SK-N-SH (cell line): ENCODE data around the gene PARS2. TPM values are rescaled to one million over a fixed set of nuclear protein-coding genes. Genes with fewer than 3 reads are reported as not detected.

Experiments used
- CTCF ChIA-PET: fragments of 300-600, 350-600 bp; formaldehyde crosslinking; extraction: SDS; loops from one replicate; lab custom pipeline; 2021; lab: Yijun Ruan, JAX
- POLR2A ChIA-PET: fragments of 350-600 bp; sonication (Branson Sonifier 250); formaldehyde crosslinking; extraction: SDS; loops from one replicate; lab custom pipeline; 2020; ENCODE audit warnings: antibody characterized with exemption, inconsistent platforms; lab: Yijun Ruan, JAX
- DNase-seq: peaks from one replicate; pipeline ENCODE4 v3.0.0; 2012
- H2AFZ ChIP-seq: fragments of 200-600 bp; sonication (generic); 2 replicates; pipeline ENCODE4 v1.8.1; 2016; ENCODE audit warnings: antibody characterized with exemption, mild to moderate bottlenecking, low read depth
- H3F3A ChIP-seq: fragments of 200-600 bp; sonication (generic); replicated peaks from 2 replicates; pipeline ENCODE3; 2016; ENCODE audit warnings: antibody characterized with exemption, mild to moderate bottlenecking; ENCODE audit not compliant: insufficient read depth
- H3K27ac ChIP-seq, 2 experiments: fragments of 200-500 bp in 1 of 2; fragments of 200-600 bp in 1 of 2; sonication (Bioruptor generic) in 1 of 2; sonication (generic), shearing (Covaris generic) in 1 of 2; 2 replicates each; pipeline versions ENCODE4 v1.5.1 to v1.6.1; 2014 to 2016; ENCODE audit warnings: low read depth in 2 of 2, inconsistent platforms in 1 of 2, low read length in 1 of 2, mild to moderate bottlenecking in 1 of 2, mixed read lengths in 1 of 2
- H3K27me3 ChIP-seq: fragments of 200-600 bp; sonication (generic), shearing (Covaris generic); 2 replicates; pipeline ENCODE4 v1.6.1; 2016; ENCODE audit warnings: mixed run types; ENCODE audit not compliant: insufficient read depth
- H3K36me3 ChIP-seq, 2 experiments: fragments of 200-500 bp in 1 of 2; fragments of 200-600 bp in 1 of 2; sonication (Bioruptor generic) in 1 of 2; sonication (generic) in 1 of 2; replicated peaks in 1 of 2; 2 replicates each; pipeline versions ENCODE3 to v1.5.1; 2014 to 2016; ENCODE audit warnings: low read length in 1 of 2, mild to moderate bottlenecking in 1 of 2; ENCODE audit not compliant: insufficient read depth in 2 of 2, control insufficient read depth in 1 of 2
- H3K4me1 ChIP-seq, 2 experiments: fragments of 200-500 bp in 1 of 2; fragments of 200-600 bp in 1 of 2; sonication (Bioruptor generic) in 1 of 2; sonication (generic), shearing (Covaris generic) in 1 of 2; 2 replicates each; pipeline versions ENCODE4 v1.5.1 to v1.6.1; 2014 to 2016; ENCODE audit warnings: low read depth in 1 of 2, low read length in 1 of 2, mixed run types in 1 of 2; ENCODE audit not compliant: insufficient read depth in 2 of 2, control insufficient read depth in 1 of 2
- H3K4me2 ChIP-seq: fragments of 200-600 bp; sonication (generic), shearing (Covaris generic); 2 replicates; pipeline ENCODE4 v1.6.1; 2017; ENCODE audit warnings: mixed run types
- H3K4me3 ChIP-seq, 2 experiments: fragments of 200-500 bp in 1 of 2; fragments of 200-600 bp in 1 of 2; sonication (Bioruptor generic) in 1 of 2; sonication (generic), shearing (Covaris generic) in 1 of 2; 2 replicates each; pipeline versions ENCODE4 v1.5.1 to v1.8.1; 2014 to 2016; ENCODE audit warnings: low read depth in 2 of 2, inconsistent platforms in 1 of 2, low read length in 1 of 2, mild to moderate bottlenecking in 1 of 2, mixed read lengths in 1 of 2, moderate library complexity in 1 of 2
- H3K79me2 ChIP-seq: fragments of 200-600 bp; sonication (generic); 2 replicates; pipeline ENCODE4 v1.8.1; 2017; ENCODE audit warnings: mild to moderate bottlenecking; ENCODE audit not compliant: insufficient read depth
- H3K9ac ChIP-seq: fragments of 200-600 bp; sonication (generic); 2 replicates; pipeline ENCODE4 v1.6.1; 2017; ENCODE audit warnings: mixed run types
- H3K9me2 ChIP-seq: fragments of 200-600 bp; sonication (generic); 2 replicates; pipeline ENCODE4 v1.6.1; 2017; ENCODE audit warnings: mixed run types
- H3K9me3 ChIP-seq: fragments of 200-600 bp; sonication (generic); 2 replicates; pipeline ENCODE4 v1.6.1; 2017; ENCODE audit warnings: mixed run types, mild to moderate bottlenecking, moderate library complexity
- H4K20me1 ChIP-seq: fragments of 200-600 bp; sonication (generic); 2 replicates; pipeline ENCODE4 v1.6.1; 2017; ENCODE audit warnings: mild to moderate bottlenecking, mixed run types; ENCODE audit not compliant: insufficient read depth
- CHD2 ChIP-seq: fragments of 150-350 bp; IDR thresholded peaks from 2 replicates; pipeline ENCODE4 v1.6.1; 2018; ENCODE audit warnings: low read length; ENCODE audit not compliant: partially characterized antibody
- ELF1 ChIP-seq: IDR thresholded peaks from 2 replicates; pipeline ENCODE4 v1.4.0; 2012
- EZH2phosphoT487 ChIP-seq: fragments of 200-600 bp; sonication (generic); IDR thresholded peaks from 2 replicates; pipeline ENCODE4 v1.6.1; 2017; ENCODE audit warnings: low read depth, mixed run types, mild to moderate bottlenecking, antibody characterized with exemption, moderate library complexity, borderline replicate concordance
- FOSL2 ChIP-seq: IDR thresholded peaks from 2 replicates; pipeline ENCODE4 v1.4.0; 2012; ENCODE audit warnings: low read depth, mild to moderate bottlenecking, moderate library complexity, borderline replicate concordance
- GABPA ChIP-seq: IDR thresholded peaks from 2 replicates; pipeline ENCODE4 v1.4.0; 2012; ENCODE audit warnings: low read depth, mild to moderate bottlenecking
- GATA2 ChIP-seq: sonication (generic); formaldehyde crosslinking; IDR thresholded peaks from 2 replicates; pipeline ENCODE4 v1.5.0; 2020; ENCODE audit warnings: mild to moderate bottlenecking, missing genetic modification reagents
- IRF3 ChIP-seq: fragments of 150-350 bp; IDR thresholded peaks from 2 replicates; pipeline ENCODE4 v1.6.1; 2016; ENCODE audit warnings: mild to moderate bottlenecking, low read depth, low read length
- JUND ChIP-seq: IDR thresholded peaks from 2 replicates; pipeline ENCODE4 v1.4.0; 2012
- MAX ChIP-seq: IDR thresholded peaks from 2 replicates; pipeline ENCODE4 v1.4.0; 2012; ENCODE audit warnings: low read depth
- MEF2A ChIP-seq: IDR thresholded peaks from 2 replicates; pipeline ENCODE4 v1.4.0; 2012; ENCODE audit warnings: low read depth, borderline replicate concordance
- MXI1 ChIP-seq: IDR thresholded peaks from 2 replicates; pipeline ENCODE4 v1.6.1; 2012; ENCODE audit warnings: mild to moderate bottlenecking, low read depth, low read length, improper control_type of control experiment
- NRF1 ChIP-seq: IDR thresholded peaks from 2 replicates; pipeline ENCODE4 v1.6.1; 2012; ENCODE audit warnings: low read depth, mild to moderate bottlenecking, low read length
- PBX3 ChIP-seq: IDR thresholded peaks from 2 replicates; pipeline ENCODE4; 2012
- RAD21 ChIP-seq: IDR thresholded peaks from 2 replicates; pipeline ENCODE4 v1.6.1; 2012; ENCODE audit warnings: mild to moderate bottlenecking, low read length
- RCOR1 ChIP-seq: fragments of 150-350 bp; IDR thresholded peaks from 2 replicates; pipeline ENCODE4 v1.6.1; 2017; ENCODE audit warnings: antibody characterized with exemption, low read length
- REST ChIP-seq: IDR thresholded peaks from 2 replicates; pipeline ENCODE4 v1.6.1; 2012; ENCODE audit warnings: mild to moderate bottlenecking, low read depth, low read length, moderate library complexity
- SIN3A ChIP-seq: IDR thresholded peaks from 2 replicates; pipeline ENCODE4 v1.6.1; 2012; ENCODE audit warnings: low read depth, mild to moderate bottlenecking, low read length, moderate library complexity, borderline replicate concordance
- SMC3 ChIP-seq: IDR thresholded peaks from 2 replicates; pipeline ENCODE4 v1.6.1; 2012; ENCODE audit warnings: low read depth, low read length, improper control_type of control experiment
- TCF12 ChIP-seq: IDR thresholded peaks from 2 replicates; pipeline ENCODE4 v1.4.0; 2012
- TEAD4 ChIP-seq: IDR thresholded peaks from 2 replicates; pipeline ENCODE4 v1.4.0; 2012; ENCODE audit warnings: mild to moderate bottlenecking, borderline replicate concordance; ENCODE audit not compliant: insufficient read depth
- YY1 ChIP-seq: IDR thresholded peaks from 2 replicates; pipeline ENCODE4 v1.4.0; 2012; ENCODE audit warnings: low read depth, mild to moderate bottlenecking
- WGBS: methylation state at CpG from one replicate; pipeline ENCODE4 v1.1.6; 2017; ENCODE audit warnings: low lambda C conversion rate; 5-methylcytosine and 5-hydroxymethylcytosine counted together
- polyA plus RNA-seq, 3 experiments: library from polyadenylated mRNA; depleted of rRNA; stranded (reverse); fragments of >200 nt; gene quantifications; 2 replicates each; pipeline ENCODE4 v1.2.3, GENCODE V29; 2012
- TF ChIP-seq, protein P1 (sequence below): IDR thresholded peaks from 2 replicates; pipeline ENCODE4 v1.4.0; 2012; ENCODE audit warnings: low read depth, borderline replicate concordance
- TF ChIP-seq, protein P2 (sequence below): fragments of 150-350 bp; IDR thresholded peaks from 2 replicates; pipeline ENCODE4 v1.6.1; 2017; ENCODE audit warnings: antibody characterized with exemption, low read length, low read depth, borderline replicate concordance

PARS2 gene
- polyA plus RNA-seq, 1 of the 3 experiments (the other 2 are of a cell fraction): 3.2 TPM

- Histone ChIP-seq H4K20me1 (no peaks in the 10 kb centered on the region), H3K27ac (peak within 1 kb of the TSS; percentile 67 to 79), H3K9me2 (no peaks in the 10 kb centered on the region), H3F3A (no peaks in the 10 kb centered on the region), H3K36me3 (peaks cover 23 to 31% of the 10 kb centered on the region in 2 experiments), H3K4me1 (peaks cover 0 to 8% of the 10 kb centered on the region in 2 experiments; a peak in 2 of 4 replicates), H3K4me2 (peak within 1 kb of the TSS; percentile 64), H3K27me3 (no peaks in the 10 kb centered on the region), H3K79me2 (peaks cover 41% of the 10 kb centered on the region), H3K9me3 (no peaks in the 10 kb centered on the region), H3K9ac (peak within 1 kb of the TSS; percentile 82), H3K4me3 (peak within 1 kb of the TSS; percentile 71 to 94), H2AFZ (peak within 1 kb of the TSS; percentile 96)
- DNase-seq: peak; percentile 95
- ChIA-PET POLR2A (interaction anchor here (0.7 to 1.6 kb wide), 3 partner anchors 17 to 216 kb away, joined by 3 to 5 read pairs (median 3); partner anchors contain the start of gene PARS2), CTCF (interaction anchor here (1.0 to 1.9 kb wide), 5 partner anchors 10 to 226 kb away, joined by 4 to 7 read pairs (median 5); partner anchors contain the start of gene ACOT11)
- 4% methylated on average over 33 of the region's 51 CpGs for WGBS
- TF ChIP-seq NRF1: peak; percentile 25; the same call in 1 of the 2 replicates
- no peak for TF ChIP-seq TEAD4
- peak; percentile 99 for TF ChIP-seq GABPA
- TF ChIP-seq MAX: peak; percentile 85; the same call in 1 of the 2 replicates
- TF ChIP-seq SIN3A: peak; percentile 86; the same call in 1 of the 2 replicates
- no peak for TF ChIP-seq TCF12
- TF ChIP-seq IRF3: no peak; the same call in 1 of the 2 replicates
- peak; percentile 24; the same call in 1 of the 2 replicates for TF ChIP-seq GATA2 (CRISPR knock-in tag)
- peak; percentile 59; the same call in 1 of the 2 replicates for TF ChIP-seq ELF1
- TF ChIP-seq FOSL2: peak; percentile 29; the same call in 1 of the 2 replicates
- TF ChIP-seq SMC3: peak; percentile 22; the same call in 1 of the 2 replicates
- TF ChIP-seq CHD2: peak; percentile 34
- TF ChIP-seq RAD21: no peak
- TF ChIP-seq EZH2phosphoT487: no peak
- TF ChIP-seq RCOR1: no peak
- TF ChIP-seq MEF2A: no peak
- peak; percentile 59; the same call in 1 of the 2 replicates for TF ChIP-seq REST
- peak; percentile 48; the same call in 1 of the 2 replicates for TF ChIP-seq YY1
- TF ChIP-seq, protein P1, sequence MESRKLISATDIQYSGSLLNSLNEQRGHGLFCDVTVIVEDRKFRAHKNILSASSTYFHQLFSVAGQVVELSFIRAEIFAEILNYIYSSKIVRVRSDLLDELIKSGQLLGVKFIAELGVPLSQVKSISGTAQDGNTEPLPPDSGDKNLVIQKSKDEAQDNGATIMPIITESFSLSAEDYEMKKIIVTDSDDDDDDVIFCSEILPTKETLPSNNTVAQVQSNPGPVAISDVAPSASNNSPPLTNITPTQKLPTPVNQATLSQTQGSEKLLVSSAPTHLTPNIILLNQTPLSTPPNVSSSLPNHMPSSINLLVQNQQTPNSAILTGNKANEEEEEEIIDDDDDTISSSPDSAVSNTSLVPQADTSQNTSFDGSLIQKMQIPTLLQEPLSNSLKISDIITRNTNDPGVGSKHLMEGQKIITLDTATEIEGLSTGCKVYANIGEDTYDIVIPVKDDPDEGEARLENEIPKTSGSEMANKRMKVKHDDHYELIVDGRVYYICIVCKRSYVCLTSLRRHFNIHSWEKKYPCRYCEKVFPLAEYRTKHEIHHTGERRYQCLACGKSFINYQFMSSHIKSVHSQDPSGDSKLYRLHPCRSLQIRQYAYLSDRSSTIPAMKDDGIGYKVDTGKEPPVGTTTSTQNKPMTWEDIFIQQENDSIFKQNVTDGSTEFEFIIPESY: no peak
- TF ChIP-seq MXI1: peak; percentile 91
- TF ChIP-seq PBX3: peak; percentile 46
- no peak for TF ChIP-seq JUND
- TF ChIP-seq, protein P2, sequence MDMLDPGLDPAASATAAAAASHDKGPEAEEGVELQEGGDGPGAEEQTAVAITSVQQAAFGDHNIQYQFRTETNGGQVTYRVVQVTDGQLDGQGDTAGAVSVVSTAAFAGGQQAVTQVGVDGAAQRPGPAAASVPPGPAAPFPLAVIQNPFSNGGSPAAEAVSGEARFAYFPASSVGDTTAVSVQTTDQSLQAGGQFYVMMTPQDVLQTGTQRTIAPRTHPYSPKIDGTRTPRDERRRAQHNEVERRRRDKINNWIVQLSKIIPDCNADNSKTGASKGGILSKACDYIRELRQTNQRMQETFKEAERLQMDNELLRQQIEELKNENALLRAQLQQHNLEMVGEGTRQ: no peak
These were observed 48.6 kb downstream of the PARS2 start, which contains the start of gene TTC4 for GRCh38 chr1:54715493-54716298. TSS of gene TTC4 (plus strand) at chr1:54715861. CDS start at chr1:54715909, 48 bp downstream.
